IMR-90 (cell line): ENCODE measurements around the gene FOSL2. TPM values are rescaled to one million over a fixed set of nuclear protein-coding genes. Genes with fewer than 3 reads are reported as not detected.

ENCODE experiments used
- ATAC-seq: fragments of 200-7000 bp; cut with Tn5 transposase; 2 replicates; pipeline ENCODE4 v1.9.1; 2020; ENCODE audit warnings: low read depth, mild to moderate bottlenecking, moderate library complexity
- BruUV-seq: library from RNA; stranded (reverse); fragments of 400-500 nt; replicated peaks from 2 replicates; lab custom pipeline; 2021; lab: Mats Ljungman, UMichigan
- CTCF ChIA-PET: fragments of 300-600 bp; formaldehyde crosslinking; extraction: SDS; loops from one replicate; lab custom pipeline; 2021; ENCODE audit warnings: antibody characterized with exemption; lab: Yijun Ruan, JAX
- POLR2A ChIA-PET: fragments of 300-600 bp; sonication (Branson Sonifier 250); formaldehyde crosslinking; loops from one replicate; lab custom pipeline; 2022; ENCODE audit warnings: antibody characterized with exemption; ENCODE audit not compliant: unreplicated experiment; lab: Charles Lee
- DNase-seq: peaks from one replicate; pipeline ENCODE4 v3.0.0; 2013
- H2AFZ ChIP-seq: replicated peaks from 2 replicates; pipeline ENCODE3; 2013; ENCODE audit warnings: low read length, mild to moderate bottlenecking; ENCODE audit not compliant: poor library complexity
- H2AK5ac ChIP-seq: 2 replicates; pipeline ENCODE4 v1.6.1; 2013; ENCODE audit warnings: low read depth, low read length, inconsistent platforms
- H2AK9ac ChIP-seq: replicated peaks from 2 replicates; pipeline ENCODE3; 2013; ENCODE audit warnings: mild to moderate bottlenecking, low read depth, low read length, moderate library complexity; ENCODE audit not compliant: poor library complexity
- H2BK120ac ChIP-seq: 2 replicates; pipeline ENCODE4 v1.6.1; 2013; ENCODE audit warnings: low read depth, low read length, inconsistent platforms
- H2BK15ac ChIP-seq: 3 replicates; pipeline ENCODE4 v1.6.1; 2013; ENCODE audit warnings: low read depth, low read length, inconsistent platforms
- H2BK20ac ChIP-seq: 2 replicates; pipeline ENCODE4 v1.6.1; 2013; ENCODE audit warnings: low read depth, mild to moderate bottlenecking, inconsistent platforms, low read length, moderate library complexity
- H2BK5ac ChIP-seq: 2 replicates; pipeline ENCODE4 v1.6.1; 2013; ENCODE audit warnings: mild to moderate bottlenecking, low read depth, low read length, inconsistent platforms; ENCODE audit not compliant: poor library complexity, severe bottlenecking
- H3K14ac ChIP-seq: replicated peaks from 2 replicates; pipeline ENCODE4 v1.6.1; 2013; ENCODE audit warnings: low read depth, low read length, inconsistent platforms
- H3K18ac ChIP-seq: 2 replicates; pipeline ENCODE4 v1.6.1; 2013; ENCODE audit warnings: low read depth, low read length, control low read depth
- H3K23ac ChIP-seq: 2 replicates; pipeline ENCODE4 v1.6.1; 2013; ENCODE audit warnings: low read depth, low read length, inconsistent platforms
- H3K27ac ChIP-seq: 2 replicates; pipeline ENCODE4 v1.5.1; 2013; ENCODE audit warnings: mild to moderate bottlenecking, control low read depth, low read length; ENCODE audit not compliant: insufficient read depth
- H3K27me3 ChIP-seq: 2 replicates; pipeline ENCODE4 v1.6.1; 2013; ENCODE audit warnings: low read length; ENCODE audit not compliant: control insufficient read depth, insufficient read depth
- H3K36me3 ChIP-seq: 2 replicates; pipeline ENCODE4 v1.6.1; 2013; ENCODE audit warnings: low read length, mixed read lengths; ENCODE audit not compliant: control insufficient read depth, insufficient read depth
- H3K4ac ChIP-seq: 2 replicates; pipeline ENCODE4 v1.6.1; 2013; ENCODE audit warnings: low read depth, low read length, inconsistent platforms
- H3K4me1 ChIP-seq: 2 replicates; pipeline ENCODE4 v1.6.1; 2013; ENCODE audit warnings: low read length, mixed read lengths; ENCODE audit not compliant: control insufficient read depth, insufficient read depth
- H3K4me2 ChIP-seq: 2 replicates; pipeline ENCODE4 v1.6.1; 2013; ENCODE audit warnings: low read depth, mild to moderate bottlenecking, control low read depth, low read length, moderate library complexity
- H3K4me3 ChIP-seq: 2 replicates; pipeline ENCODE4 v1.5.1; 2013; ENCODE audit warnings: low read depth, mild to moderate bottlenecking, control low read depth, low read length, moderate library complexity; ENCODE audit not compliant: insufficient read depth
- H3K56ac ChIP-seq: 2 replicates; pipeline ENCODE4 v1.6.1; 2013; ENCODE audit warnings: low read length, inconsistent platforms; ENCODE audit not compliant: insufficient read depth; ENCODE audit errors: extremely low read depth
- H3K79me1 ChIP-seq, 2 experiments: 2 replicates each; pipeline ENCODE4 v1.6.1; 2013; ENCODE audit warnings: low read length in 2 of 2, inconsistent platforms in 1 of 2, low read depth in 1 of 2
- H3K9ac ChIP-seq: 2 replicates; pipeline ENCODE4 v1.6.1; 2013; ENCODE audit warnings: low read depth, low read length, control low read depth
- H3K9me1 ChIP-seq: 2 replicates; pipeline ENCODE4 v1.6.1; 2013; ENCODE audit warnings: low read length, inconsistent platforms; ENCODE audit not compliant: insufficient read depth
- H3K9me3 ChIP-seq: 2 replicates; pipeline ENCODE4 v1.6.1; 2013; ENCODE audit warnings: low read length; ENCODE audit not compliant: control insufficient read depth, insufficient read depth
- H4K20me1 ChIP-seq: 2 replicates; pipeline ENCODE4 v1.6.1; 2013; ENCODE audit warnings: low read length, inconsistent platforms; ENCODE audit not compliant: insufficient read depth
- H4K5ac ChIP-seq: 2 replicates; pipeline ENCODE4 v1.6.1; 2013; ENCODE audit warnings: mild to moderate bottlenecking, low read depth, low read length, control low read depth
- H4K8ac ChIP-seq, 2 experiments: 2 replicates each; pipeline ENCODE4 v1.6.1; 2013; ENCODE audit warnings: low read depth in 2 of 2, low read length in 2 of 2, control low read depth in 1 of 2, inconsistent platforms in 1 of 2
- H4K91ac ChIP-seq: 2 replicates; pipeline ENCODE4 v1.6.1; 2013; ENCODE audit warnings: low read depth, low read length, inconsistent platforms; ENCODE audit not compliant: insufficient read depth
- CHD1 ChIP-seq: IDR thresholded peaks from 2 replicates; pipeline ENCODE4 v1.6.1; 2012; ENCODE audit warnings: low read depth, low read length, improper control_type of control experiment
- FOS ChIP-seq: fragments of 150-350 bp; IDR thresholded peaks from 2 replicates; pipeline ENCODE4 v1.6.1; 2016; ENCODE audit warnings: low read depth, low read length
- MXI1 ChIP-seq: IDR thresholded peaks from 2 replicates; pipeline ENCODE4 v1.6.1; 2012; ENCODE audit warnings: low read depth, mild to moderate bottlenecking, low read length, moderate library complexity, borderline replicate concordance
- SMC3 ChIP-seq: fragments of 150-350 bp; IDR thresholded peaks from 2 replicates; pipeline ENCODE4 v1.6.1; 2016; ENCODE audit warnings: low read depth, mild to moderate bottlenecking, antibody characterized with exemption, low read length, moderate library complexity
- WGBS, 2 experiments: methylation state at CpG; one replicate each; pipeline versions ENCODE4 v1.1.5 to v1.1.7; 2013; ENCODE audit warnings: missing lambda C conversion rate in 2 of 2; ENCODE audit not compliant: insufficient read length in 1 of 2; ENCODE audit errors: extremely low coverage in 2 of 2; 5-methylcytosine and 5-hydroxymethylcytosine counted together
- dilution Hi-C: fragments of 300-500 bp; cut with HindIII; formaldehyde crosslinking; loops from one replicate; pipeline ENCODE4 v1.14.3; 2018; ENCODE audit warnings: low sequenced_read_pairs; ENCODE audit not compliant: unreplicated experiment
- in situ Hi-C: fragments of 300-500 bp; cut with MboI; formaldehyde crosslinking; loops from 3 replicates; pipeline ENCODE4 v1.14.3; 2019; ENCODE audit warnings: low sequenced_read_pairs, inconsistent platforms, mixed read lengths
- intact Hi-C: fragments of 100-400 bp; cut with micrococcal nuclease; formaldehyde crosslinking; loops from 2 replicates; pipeline ENCODE4 v1.10.0; 2022
- polyA plus RNA-seq, 3 experiments: library from polyadenylated mRNA; depleted of rRNA; stranded (reverse); fragments of >200 nt; gene quantifications; 2 replicates each; pipeline ENCODE4 v1.2.3, GENCODE V29; 2012; ENCODE audit warnings: low replicate concordance in 1 of 3
- total RNA-seq: library from RNA; depleted of rRNA; stranded (reverse); fragments of >200 nt; gene quantifications from 2 replicates; pipeline ENCODE4 v1.2.3, GENCODE V29; 2012

The FOSL2 gene
- total and polyA plus RNA-seq, 2 of the 4 experiments (the other 2 are of a cell fraction): 31.4 to 46.3 TPM

GRCh38 chr2:28346587-28346986 is 46.1 kb upstream of the FOSL2 start:
- 0% methylated on average over 3 of the region's 6 CpGs; no CpG with 5 or more reads in 1 of the 2 experiments for WGBS, 2 experiments
- H2BK15ac ChIP-seq: no peak overlapping the region; the same call in 2 of the 3 replicates
- TF ChIP-seq SMC3: no peak
- TF ChIP-seq CHD1: no peak
- TF ChIP-seq MXI1: 0 out of 2 replicates have a peak, but pooled peaks have one; percentile 40
- TF ChIP-seq FOS: no peak
- peak overlapping the region in 1 of 2 experiments; percentile 33; a peak in 1 of 4 replicates for H4K8ac ChIP-seq
- no peak overlapping the region for H3K23ac ChIP-seq
- dilution Hi-C loops (no loop called here), in situ Hi-C loops (no loop called here), intact Hi-C loops (no loop called here)
- peak overlapping the region; percentile 46 for H2AK5ac ChIP-seq
- peaks cover 19% of the 10 kb centered on the region for H3K4me1 ChIP-seq
- H4K20me1 ChIP-seq: no peaks in the 10 kb centered on the region
- BruUV-seq: no TSS peak
- peak overlapping the region; percentile 27; the same call in 1 of the 2 replicates for H3K27ac ChIP-seq
- no peak overlapping the region; the same call in 1 of the 2 replicates for H2BK20ac ChIP-seq
- H3K4me2 ChIP-seq: no peak overlapping the region
- H4K5ac ChIP-seq: peak overlapping the region; percentile 19; the same call in 1 of the 2 replicates
- H2BK120ac ChIP-seq: peak overlapping the region; percentile 2; the same call in 1 of the 2 replicates
- no peak overlapping the region for H3K56ac ChIP-seq
- H3K4ac ChIP-seq: peak overlapping the region; percentile 35
- no peak overlapping the region for H3K9ac ChIP-seq
- no peak overlapping the region for H3K4me3 ChIP-seq
- ATAC-seq (peak; percentile 92), DNase-seq (peak; percentile 89)
- no peak overlapping the region for H2BK5ac ChIP-seq
- no peak overlapping the region for H4K91ac ChIP-seq
- H3K27me3 ChIP-seq: no peaks in the 10 kb centered on the region
- H2AK9ac ChIP-seq: peak overlapping the region; percentile 6
- no peaks in the 10 kb centered on the region for H3K36me3 ChIP-seq
- ChIA-PET CTCF (no interaction called here), POLR2A (no interaction called here)
- H3K79me1 ChIP-seq: no peaks in the 10 kb centered on the region
- H3K9me3 ChIP-seq: no peaks in the 10 kb centered on the region
- H2AFZ ChIP-seq: peak overlapping the region; percentile 58
- H3K18ac ChIP-seq: peak overlapping the region; percentile 54
- peak overlapping the region; percentile 1; the same call in 1 of the 2 replicates for H3K14ac ChIP-seq
- H3K9me1 ChIP-seq: peaks cover 13% of the 10 kb centered on the region; the same call in 1 of the 2 replicates
